PFSK-1 (cell line): ENCODE results near the gene PHKA2.

Source experiments
- POLR2AphosphoS5 ChIP-seq: IDR thresholded peaks from 2 replicates; pipeline ENCODE4 v1.6.1; 2012; ENCODE audit warnings: low read depth, mild to moderate bottlenecking, control low read depth, low read length, moderate library complexity
- REST ChIP-seq, 2 experiments: IDR thresholded peaks; 2 replicates each; pipeline versions ENCODE4 v1.6.1 to v1.8.0; 2011 to 2012; ENCODE audit warnings: low read depth in 2 of 2, low read length in 2 of 2, control low read depth in 1 of 2, inconsistent platforms in 1 of 2, mild to moderate bottlenecking in 1 of 2, moderate library complexity in 1 of 2; ENCODE audit not compliant: insufficient read depth in 1 of 2
- SIN3A ChIP-seq: IDR thresholded peaks from 2 replicates; pipeline ENCODE4 v1.6.1; 2012; ENCODE audit warnings: mild to moderate bottlenecking, low read length, moderate library complexity, borderline replicate concordance; ENCODE audit not compliant: insufficient read depth
- TAF1 ChIP-seq: IDR thresholded peaks from 2 replicates; pipeline ENCODE4 v1.6.1; 2012; ENCODE audit warnings: low read length, control low read depth, borderline replicate concordance; ENCODE audit not compliant: insufficient read depth

DNA sequence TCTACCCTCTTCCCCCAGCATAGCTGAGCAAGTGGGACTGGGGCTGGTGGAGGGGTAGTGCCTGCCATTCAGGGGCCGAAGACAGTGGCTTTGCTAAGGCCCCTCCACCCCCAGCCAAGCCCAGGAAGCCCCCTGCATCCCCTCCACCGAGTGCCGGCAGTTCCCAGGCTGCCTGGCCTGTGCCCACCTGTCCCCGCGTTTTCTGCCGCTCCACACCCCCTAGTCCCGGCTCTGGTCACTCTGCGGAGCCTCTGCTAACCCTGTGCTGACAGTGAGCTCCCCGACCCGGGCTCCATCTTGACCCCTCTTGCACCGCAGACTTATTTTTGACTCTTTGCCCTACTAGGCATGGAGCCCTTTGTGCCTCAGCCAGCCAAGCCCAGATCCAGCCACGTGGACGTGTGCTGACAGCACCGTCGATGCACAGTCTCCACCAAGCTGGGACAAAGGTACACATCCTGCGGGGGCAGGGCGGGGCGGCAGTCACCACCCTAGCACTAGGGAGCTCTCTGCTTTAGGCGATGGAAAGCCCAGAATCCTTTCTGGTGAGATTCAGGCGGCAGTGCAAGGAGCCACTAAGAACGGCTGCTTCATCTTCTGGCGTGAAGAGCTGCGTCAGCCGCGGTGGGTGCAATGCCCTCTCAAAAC, 96.6 kb downstream of the PHKA2 start:
- no peak for TF ChIP-seq TAF1
- TF ChIP-seq POLR2AphosphoS5 = no peak
- no peak for TF ChIP-seq REST (IDR thresholded peaks at IDR 0.05; ENCODE audit: insufficient read depth in 1 of 2, low read depth in 2 of 2, low read length in 2 of 2)
- no peak for TF ChIP-seq SIN3A
